AG10803 (cell line): Measurements from ENCODE around the gene RRAGC.

ENCODE experiments used
- DNase-seq: peaks from one replicate; pipeline ENCODE4 v3.0.0; 2010; ENCODE audit warnings: low read depth
- H3K4me3 ChIP-seq: 2 replicates; pipeline ENCODE4 v1.5.1; 2011; ENCODE audit warnings: mild to moderate bottlenecking, low read length, control low read depth
- CTCF ChIP-seq: conservative IDR thresholded peaks from 2 replicates; pipeline ENCODE4 v1.5.1; 2011; ENCODE audit warnings: mild to moderate bottlenecking, low read length, control low read depth, inconsistent platforms

RRAGC gene

GRCh38 chr1:38891753-38892152, 32.2 kb upstream of the RRAGC start:
- no peak for DNase-seq
- TF ChIP-seq CTCF = no peak
- H3K4me3 ChIP-seq = no peak overlapping the region

- no peak overlapping the region for H3K4me3 ChIP-seq
- DNase-seq = no peak
- TF ChIP-seq CTCF = no peak
These were observed 30.0 kb upstream of the RRAGC start for GRCh38 chr1:38889589-38889988.

- TF ChIP-seq CTCF = no peak
- H3K4me3 ChIP-seq = no peak overlapping the region
- DNase-seq = no peak
These were observed 29.1 kb upstream of the RRAGC start for GRCh38 chr1:38888423-38889333.

- H3K4me3 ChIP-seq = no peak overlapping the region
- no peak for DNase-seq
- no peak for TF ChIP-seq CTCF
These were observed 25.5 kb upstream of the RRAGC start for GRCh38 chr1:38885092-38885491.

GRCh38 chr1:38881487-38881886, 21.9 kb upstream of the RRAGC start, which contains the start of gene GJA9:
Gene GJA9 (minus strand): TSS chr1:38881587. CDS start chr1:38876098, 5,489 bp downstream.
- H3K4me3 ChIP-seq = no peak within 1 kb of the TSS
- no peak for TF ChIP-seq CTCF
- no peak for DNase-seq

GRCh38 chr1:38875811-38876210, 16.2 kb upstream of the RRAGC start:
- H3K4me3 ChIP-seq = no peak overlapping the region
- peak; percentile 11 for DNase-seq
- no peak for TF ChIP-seq CTCF
